ENCODE data around the gene USP12. TPM values are rescaled to one million over a fixed set of nuclear protein-coding genes. Genes with fewer than 3 reads are reported as not detected.

Gene USP12
- total RNA-seq, 4 donors from 2014 or later: 23.0 to 30.9 (median 26.9) TPM

DNA sequence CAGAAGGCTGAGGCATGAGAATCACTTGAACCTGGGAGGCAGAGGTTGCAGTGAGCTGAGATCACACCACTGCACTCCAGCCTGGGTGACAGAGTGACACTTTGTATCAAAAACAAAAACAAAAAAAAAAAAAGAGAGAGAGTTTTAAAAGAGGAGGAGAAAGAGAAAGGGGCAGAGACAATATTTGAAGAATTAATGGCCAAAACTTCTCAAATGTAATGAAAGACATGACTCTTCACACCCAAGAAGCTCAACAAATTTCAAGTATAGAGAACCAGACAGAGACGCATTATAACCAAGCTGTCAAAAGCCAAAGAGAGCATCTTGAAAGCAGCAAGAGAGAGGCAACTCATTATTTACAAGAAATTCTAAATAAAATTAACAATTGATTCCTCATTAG lies 36.9 kb upstream of the USP12 start:
- WGBS, 2 donors: 96% methylated on average over 1 of the region's 1 CpG
- DNase-seq (ENCODE audit: low spot score in 2 of 2): no peak
- intact Hi-C loops (cut with DNase I; ENCODE audit: low total_unique reads): no loop called here
- no peak for TF ChIP-seq POLR2A (IDR thresholded peaks at IDR 0.05)
- TF ChIP-seq, protein P1, sequence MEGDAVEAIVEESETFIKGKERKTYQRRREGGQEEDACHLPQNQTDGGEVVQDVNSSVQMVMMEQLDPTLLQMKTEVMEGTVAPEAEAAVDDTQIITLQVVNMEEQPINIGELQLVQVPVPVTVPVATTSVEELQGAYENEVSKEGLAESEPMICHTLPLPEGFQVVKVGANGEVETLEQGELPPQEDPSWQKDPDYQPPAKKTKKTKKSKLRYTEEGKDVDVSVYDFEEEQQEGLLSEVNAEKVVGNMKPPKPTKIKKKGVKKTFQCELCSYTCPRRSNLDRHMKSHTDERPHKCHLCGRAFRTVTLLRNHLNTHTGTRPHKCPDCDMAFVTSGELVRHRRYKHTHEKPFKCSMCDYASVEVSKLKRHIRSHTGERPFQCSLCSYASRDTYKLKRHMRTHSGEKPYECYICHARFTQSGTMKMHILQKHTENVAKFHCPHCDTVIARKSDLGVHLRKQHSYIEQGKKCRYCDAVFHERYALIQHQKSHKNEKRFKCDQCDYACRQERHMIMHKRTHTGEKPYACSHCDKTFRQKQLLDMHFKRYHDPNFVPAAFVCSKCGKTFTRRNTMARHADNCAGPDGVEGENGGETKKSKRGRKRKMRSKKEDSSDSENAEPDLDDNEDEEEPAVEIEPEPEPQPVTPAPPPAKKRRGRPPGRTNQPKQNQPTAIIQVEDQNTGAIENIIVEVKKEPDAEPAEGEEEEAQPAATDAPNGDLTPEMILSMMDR (IDR thresholded peaks at IDR 0.05): no peak
- H3K4me3 ChIP-seq (ENCODE audit: low read depth, poor library complexity, severe bottlenecking): no peak overlapping the region

DNA sequence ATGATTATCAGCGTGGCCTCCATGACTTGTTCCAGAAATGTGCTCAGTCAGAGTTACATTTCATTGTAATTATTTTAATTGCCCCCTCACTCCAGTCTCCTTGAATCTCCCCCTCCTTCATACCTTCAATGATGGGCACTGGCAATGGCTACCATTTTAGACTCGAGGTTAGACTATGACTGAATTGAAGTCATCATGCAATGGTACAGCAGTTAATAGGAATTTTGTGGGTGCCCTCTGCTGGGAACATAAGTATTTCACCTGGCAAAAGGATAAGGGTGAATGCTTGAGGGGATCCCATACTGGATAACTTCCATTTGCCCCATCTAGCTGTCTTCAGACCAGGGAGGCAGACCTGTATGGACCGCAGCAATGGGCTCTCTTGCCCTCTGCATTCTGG lies 32.2 kb upstream of the USP12 start:
- intact Hi-C loops (cut with DNase I; ENCODE audit: low total_unique reads): no loop called here
- no peak for DNase-seq (ENCODE audit: low spot score in 2 of 2)
- WGBS, 2 donors: 67 to 68% methylated on average over 3 of the region's 3 CpGs

DNA sequence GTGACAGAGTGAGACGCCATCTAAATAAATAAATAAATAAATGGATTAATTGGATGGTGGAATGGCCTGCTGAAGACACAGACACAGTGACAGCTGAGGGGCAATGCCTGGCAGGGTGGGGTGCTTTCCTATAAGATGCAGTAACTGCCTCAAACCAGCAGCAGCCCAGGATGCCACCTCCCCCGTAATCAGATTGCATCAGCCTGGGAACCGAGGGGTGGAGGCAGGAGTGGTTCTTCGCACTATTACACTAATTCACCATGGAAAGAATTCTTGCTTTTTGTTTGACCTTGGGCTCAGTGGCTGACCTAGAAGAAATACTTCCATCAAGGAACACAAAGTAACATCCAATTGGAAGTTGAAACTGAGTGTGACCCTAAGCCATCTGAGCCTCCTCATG lies 31.6 kb upstream of the USP12 start:
- no peak overlapping the region for H3K4me3 ChIP-seq (ENCODE audit: low read depth, poor library complexity, severe bottlenecking)
- intact Hi-C loops (cut with DNase I; ENCODE audit: low total_unique reads): no loop called here
- TF ChIP-seq POLR2A (IDR thresholded peaks at IDR 0.05): no peak
- TF ChIP-seq, protein P1 (IDR thresholded peaks at IDR 0.05): no peak
- WGBS, 2 donors: 82 to 88% methylated on average over 4 of the region's 4 CpGs
- DNase-seq (ENCODE audit: low spot score in 2 of 2): no peak

More for the DNA sequence above, 32.2 kb upstream of the USP12 start:
- no peak overlapping the region for H3K4me3 ChIP-seq (ENCODE audit: low read depth, poor library complexity, severe bottlenecking)
- TF ChIP-seq POLR2A (IDR thresholded peaks at IDR 0.05): no peak
- TF ChIP-seq, protein P1 (IDR thresholded peaks at IDR 0.05): no peak

DNA sequence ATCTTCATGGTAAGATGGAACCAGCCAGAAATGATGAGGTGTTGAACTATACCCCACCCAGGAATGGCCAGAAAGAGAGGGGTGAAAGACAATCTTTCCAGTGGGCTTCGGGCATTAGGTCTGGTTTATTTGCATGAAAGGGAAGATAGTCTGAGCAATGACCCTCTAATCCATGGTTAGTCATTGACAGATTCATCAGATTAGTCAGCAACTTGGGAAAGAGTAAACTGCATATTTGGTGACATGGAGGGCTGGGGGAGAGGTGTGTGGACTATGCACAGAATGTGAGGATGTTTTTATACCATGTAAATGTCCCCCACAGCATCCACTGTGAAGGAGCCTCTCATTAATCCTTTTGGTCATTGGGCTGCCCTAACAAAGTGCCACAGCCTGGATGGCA lies 30.1 kb upstream of the USP12 start:
- 81 to 97% methylated on average over 1 of the region's 1 CpG for WGBS, 2 donors
- no peak overlapping the region for H3K4me3 ChIP-seq (ENCODE audit: low read depth, poor library complexity, severe bottlenecking)
- intact Hi-C loops (cut with DNase I; ENCODE audit: low total_unique reads): no loop called here
- TF ChIP-seq POLR2A (IDR thresholded peaks at IDR 0.05): no peak
- TF ChIP-seq, protein P1 (IDR thresholded peaks at IDR 0.05): no peak
- no peak for DNase-seq (ENCODE audit: low spot score in 2 of 2)

DNA sequence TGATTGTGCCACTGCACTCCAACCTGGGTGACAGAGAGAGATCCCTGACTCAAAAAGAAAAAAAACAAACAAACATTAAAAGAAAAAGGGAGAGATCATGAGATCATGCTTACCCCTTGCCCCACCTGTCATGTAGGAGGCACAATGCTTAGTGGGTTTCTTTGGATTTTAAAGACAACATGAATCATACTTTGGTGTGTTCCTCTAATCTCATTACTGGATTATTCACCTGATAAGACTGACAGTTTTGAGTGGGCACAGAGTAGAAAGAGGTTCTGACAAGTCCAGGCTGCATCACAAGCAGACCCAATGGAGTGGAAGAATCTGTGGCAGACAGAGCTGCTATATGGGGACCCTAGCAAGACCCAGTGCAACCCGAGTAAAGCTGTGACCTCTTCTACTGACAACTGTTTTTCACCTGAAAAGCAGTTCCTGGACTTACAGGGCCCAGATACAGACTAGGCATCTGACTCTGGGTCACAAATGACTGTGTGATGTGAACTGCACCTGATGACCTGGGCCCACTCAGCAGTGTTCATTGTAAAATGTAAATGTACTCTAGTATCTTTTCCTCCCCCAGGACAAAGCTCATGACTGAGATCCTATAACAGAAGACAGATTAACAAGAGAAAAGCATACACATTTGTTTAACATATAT lies 28.9 kb upstream of the USP12 start:
- no peak overlapping the region for H3K4me3 ChIP-seq (ENCODE audit: low read depth, poor library complexity, severe bottlenecking)
- DNase-seq (ENCODE audit: low spot score in 2 of 2): no peak
- TF ChIP-seq POLR2A (IDR thresholded peaks at IDR 0.05): no peak
- TF ChIP-seq, protein P1 (IDR thresholded peaks at IDR 0.05): no peak
- intact Hi-C loops (cut with DNase I; ENCODE audit: low total_unique reads): no loop called here
- 43 to 67% methylated on average over 1 of the region's 1 CpG for WGBS, 2 donors

DNA sequence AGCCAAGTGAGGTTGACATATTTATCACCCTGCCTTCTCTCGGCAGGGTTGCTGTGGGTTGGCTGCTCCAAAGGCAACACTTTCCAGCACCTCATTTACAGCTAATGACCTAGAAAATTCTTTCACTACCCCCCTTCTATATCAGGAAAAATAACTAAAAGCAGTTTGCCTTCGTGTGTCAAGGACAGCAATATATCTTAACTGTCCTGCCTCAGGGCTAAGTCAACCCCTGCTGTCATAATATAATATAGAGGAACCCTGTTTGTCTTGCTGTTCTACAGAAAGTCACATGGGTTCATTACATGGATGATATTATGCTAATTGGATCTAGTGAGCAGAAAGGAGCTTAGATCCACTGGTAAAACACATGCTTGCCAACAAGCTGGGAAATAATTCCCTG lies 28.1 kb upstream of the USP12 start:
- intact Hi-C loops (cut with DNase I; ENCODE audit: low total_unique reads): no loop called here
- H3K4me3 ChIP-seq (ENCODE audit: low read depth, poor library complexity, severe bottlenecking): no peak overlapping the region
- no peak for DNase-seq (ENCODE audit: low spot score in 2 of 2)
- TF ChIP-seq, protein P1 (IDR thresholded peaks at IDR 0.05): no peak
- TF ChIP-seq POLR2A (IDR thresholded peaks at IDR 0.05): no peak
- WGBS, 2 donors: 56 to 57% methylated on average over 2 of the region's 2 CpGs
